Umbilical cord (tissue), 2 donors: Measurements from ENCODE around the gene CYBC1. TPM values are rescaled to one million over a fixed set of nuclear protein-coding genes. Genes with fewer than 3 reads are reported as not detected.
A peak's percentile ranks its signal among the peaks of the same experiment; 100 is the strongest.

ENCODE experiments used
- DNase-seq: peaks from one replicate; pipeline ENCODE4 v3.0.0-alpha.2; 2015; ENCODE audit warnings: low spot score
- total RNA-seq: library from RNA; depleted of rRNA; stranded (reverse); fragments of >200 nt; gene quantifications from one replicate; pipeline ENCODE4 v1.2.3, GENCODE V29; 2014; ENCODE audit warnings: low replicate concordance; ENCODE audit not compliant: insufficient read depth

CYBC1 gene
- 38.0 TPM for total RNA-seq

DNA sequence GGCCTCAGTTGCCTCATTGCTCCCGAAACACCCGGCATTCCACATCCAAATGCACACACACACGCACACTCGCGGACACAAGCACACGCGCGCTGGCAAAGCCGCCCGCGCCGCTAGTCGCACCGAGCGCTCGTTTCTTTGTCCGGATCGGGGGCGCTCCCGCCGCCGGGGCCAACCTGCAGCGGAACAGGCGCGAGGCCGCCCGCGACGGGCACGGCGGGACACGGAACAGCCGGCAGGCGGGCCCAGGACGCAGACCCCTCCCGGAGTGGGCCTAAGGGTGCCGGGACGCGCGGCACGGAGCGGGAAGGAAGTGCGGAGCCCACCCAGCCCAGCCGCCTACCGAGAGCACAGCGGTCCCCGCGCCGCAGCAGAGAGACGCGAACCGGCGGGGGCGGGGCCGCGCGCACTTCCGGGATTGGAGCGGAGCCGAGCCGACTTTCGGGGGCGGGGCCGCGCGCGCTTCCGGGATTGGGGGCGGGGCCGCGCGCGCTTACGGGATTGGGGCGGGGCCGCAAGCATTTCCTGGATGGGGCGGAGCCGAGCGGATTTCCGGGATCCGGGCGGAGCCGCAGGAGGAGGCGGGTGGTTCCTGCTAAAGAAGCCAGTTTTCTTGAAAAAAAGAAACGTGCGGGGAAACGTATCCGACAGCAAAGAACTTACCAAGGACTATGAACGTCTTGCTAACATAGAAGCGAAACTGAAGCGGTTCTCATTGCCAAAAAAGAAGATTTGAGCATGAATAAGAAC lies at the start of gene CYBC1:
CYBC1 (minus strand) TSS at position 396 of the 750 bp plus-strand sequence. CDS start 1,498 bp downstream, outside the sequence.
- peak; percentile 96 for DNase-seq

DNA sequence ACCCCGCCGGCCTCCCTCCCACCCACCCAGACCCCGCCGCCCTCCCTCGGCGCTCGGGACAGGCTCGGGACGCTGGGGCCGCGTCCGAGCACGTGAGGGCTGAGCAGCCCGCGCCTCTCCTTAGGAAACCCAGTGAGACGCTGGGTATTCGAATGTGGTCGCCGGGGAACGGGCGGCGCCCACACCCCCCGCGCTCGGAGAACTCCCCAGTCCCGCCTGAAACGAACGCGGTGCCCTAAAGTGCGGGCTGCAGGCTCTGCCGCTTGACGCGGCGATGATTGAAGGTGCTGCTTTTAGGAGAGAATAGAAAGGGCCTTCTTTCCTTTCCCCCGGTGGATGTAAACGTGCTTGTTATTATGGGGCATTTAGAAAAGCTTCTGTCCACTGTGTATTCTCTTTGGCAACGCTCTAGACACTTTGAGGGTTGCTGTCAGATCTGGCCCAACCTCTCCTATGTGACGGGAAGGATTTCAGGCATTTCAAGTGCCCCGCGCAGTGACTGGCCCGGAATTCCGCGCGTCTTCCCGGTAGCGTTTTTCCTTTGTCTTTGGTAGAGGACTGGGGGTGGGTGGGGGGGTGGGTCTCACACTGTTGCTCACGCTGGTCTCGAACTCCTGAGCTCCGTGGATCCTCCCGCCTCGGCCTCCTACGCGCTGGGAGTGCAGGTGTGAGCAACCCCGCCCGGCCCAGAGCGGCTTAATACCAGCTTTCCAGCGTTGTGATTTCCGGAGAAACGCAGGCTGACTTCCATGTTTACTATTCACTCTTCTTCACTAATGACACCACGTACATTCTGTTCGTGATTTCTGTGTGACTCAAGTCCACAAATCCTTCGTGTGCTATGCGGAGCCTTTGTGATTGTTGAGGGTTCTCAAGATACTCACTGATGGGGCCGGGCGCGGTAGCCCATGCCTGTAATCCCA lies 47.2 kb upstream of the CYBC1 start:
- DNase-seq = peak; percentile 36

DNA sequence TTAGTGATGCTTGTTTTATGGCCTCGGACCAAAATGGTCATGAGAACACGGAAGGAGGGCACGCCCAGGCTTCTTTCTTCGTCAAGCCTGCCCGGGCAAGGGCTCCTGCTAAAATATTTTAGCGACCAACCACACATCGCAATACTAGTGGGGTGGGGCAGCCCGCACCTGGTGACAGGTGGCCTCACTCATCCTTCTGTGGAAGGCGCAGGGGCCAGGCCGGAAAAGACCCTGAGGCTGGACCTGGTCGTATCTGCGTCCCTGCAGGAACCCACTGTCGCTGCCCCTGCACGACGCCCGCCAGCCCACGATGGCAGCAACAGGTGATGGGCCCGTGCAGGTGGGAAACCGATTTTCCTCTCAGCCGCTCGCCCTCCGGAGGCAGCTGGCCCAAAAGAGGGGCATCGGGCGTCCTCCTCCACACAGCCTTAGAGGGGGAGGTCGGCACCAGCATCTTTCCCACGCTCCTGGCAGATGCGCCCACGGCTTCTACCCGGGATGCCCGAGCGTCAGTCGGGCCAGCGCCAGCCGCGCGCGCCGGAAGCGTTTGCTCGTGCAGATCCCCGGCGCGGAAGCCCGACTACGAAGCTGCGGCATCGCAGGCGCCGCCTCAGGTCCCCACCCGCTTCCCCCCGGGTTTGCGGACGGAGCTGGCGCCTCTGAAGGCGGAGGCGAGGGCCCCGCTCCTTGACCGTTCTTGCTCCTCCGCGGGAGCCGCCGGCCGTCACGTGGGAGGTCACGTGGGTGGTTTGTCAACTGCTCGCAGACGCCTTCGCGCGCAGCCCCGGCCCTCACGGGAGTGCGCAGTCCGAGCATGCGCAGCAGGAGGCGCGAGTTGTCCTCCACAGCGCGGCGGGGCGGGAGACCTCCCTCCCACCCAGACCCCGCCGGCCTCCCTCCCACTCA lies 46.2 kb upstream of the CYBC1 start:
- DNase-seq = peak; percentile 98

DNA sequence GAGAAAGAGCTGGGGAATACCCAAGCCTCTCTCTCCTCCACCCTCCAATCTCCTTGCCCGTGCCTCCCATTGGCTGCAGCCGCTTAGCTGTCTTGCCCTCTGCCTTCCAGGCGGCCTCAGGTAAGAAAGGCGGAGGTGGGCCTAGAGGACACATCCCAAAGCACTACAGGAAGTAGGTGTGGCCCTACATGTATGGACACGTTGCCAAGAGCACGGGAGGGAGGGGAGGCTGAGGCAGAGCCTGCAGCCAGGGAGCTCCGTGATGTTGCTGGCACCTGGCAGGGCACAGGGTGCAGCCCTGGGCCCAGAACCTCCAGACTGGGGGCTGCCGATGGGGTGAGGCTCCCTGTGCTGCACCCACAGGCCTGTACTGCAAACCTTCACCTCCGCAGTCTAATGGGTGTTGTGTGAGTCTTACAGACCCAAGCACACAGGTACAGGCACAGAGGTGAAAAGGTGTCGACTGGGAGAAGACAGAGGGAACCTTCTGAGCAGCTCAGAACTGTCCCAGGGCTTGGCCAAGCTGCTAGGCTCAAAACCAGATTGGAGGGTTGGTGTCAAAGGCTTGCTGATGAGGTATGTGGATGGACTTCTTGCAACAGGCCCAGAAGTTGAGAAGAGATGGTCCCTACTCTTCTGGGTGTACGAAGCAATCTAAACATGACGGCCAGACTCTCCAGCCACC lies 45.4 kb upstream of the CYBC1 start:
- peak; percentile 50 for DNase-seq

DNA sequence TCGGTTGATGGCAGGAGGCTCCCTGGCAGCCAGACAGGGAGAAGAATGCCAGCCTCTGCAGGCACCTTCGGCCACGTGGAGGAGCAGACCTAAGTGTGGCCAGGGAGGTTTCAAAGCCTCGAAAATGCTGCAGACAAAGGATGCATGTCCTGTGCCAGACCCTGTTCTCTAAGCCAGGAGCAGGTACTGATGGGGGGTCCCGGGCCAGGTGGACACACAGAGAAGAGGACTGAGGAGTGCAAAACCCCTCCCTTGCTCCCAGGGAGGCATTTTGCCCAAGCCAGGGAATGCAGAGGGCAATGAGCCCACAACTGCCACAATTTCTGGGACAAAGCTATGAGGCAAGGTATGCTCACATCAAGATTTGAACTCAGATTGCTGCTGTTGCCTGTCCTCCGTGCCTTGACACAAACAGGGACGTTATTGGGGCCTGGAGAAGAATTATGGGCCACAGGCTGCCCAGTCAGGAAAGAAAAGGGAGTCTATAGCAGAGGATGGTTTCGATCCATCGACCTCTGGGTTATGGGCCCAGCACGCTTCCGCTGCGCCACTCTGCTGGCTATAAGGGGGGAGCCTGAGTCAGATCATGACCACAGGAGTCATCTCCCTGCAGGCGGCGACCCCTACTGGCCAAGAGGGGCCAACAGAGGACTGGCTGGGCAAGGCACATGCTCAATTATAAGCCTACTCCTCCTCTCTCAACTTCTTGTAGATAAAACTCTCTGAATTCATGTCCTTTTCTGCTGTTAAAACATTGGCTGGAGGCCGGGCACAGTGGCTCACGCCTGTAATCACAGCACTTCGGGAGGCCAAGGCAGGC lies 43.9 kb upstream of the CYBC1 start:
- DNase-seq = peak; percentile 86

DNA sequence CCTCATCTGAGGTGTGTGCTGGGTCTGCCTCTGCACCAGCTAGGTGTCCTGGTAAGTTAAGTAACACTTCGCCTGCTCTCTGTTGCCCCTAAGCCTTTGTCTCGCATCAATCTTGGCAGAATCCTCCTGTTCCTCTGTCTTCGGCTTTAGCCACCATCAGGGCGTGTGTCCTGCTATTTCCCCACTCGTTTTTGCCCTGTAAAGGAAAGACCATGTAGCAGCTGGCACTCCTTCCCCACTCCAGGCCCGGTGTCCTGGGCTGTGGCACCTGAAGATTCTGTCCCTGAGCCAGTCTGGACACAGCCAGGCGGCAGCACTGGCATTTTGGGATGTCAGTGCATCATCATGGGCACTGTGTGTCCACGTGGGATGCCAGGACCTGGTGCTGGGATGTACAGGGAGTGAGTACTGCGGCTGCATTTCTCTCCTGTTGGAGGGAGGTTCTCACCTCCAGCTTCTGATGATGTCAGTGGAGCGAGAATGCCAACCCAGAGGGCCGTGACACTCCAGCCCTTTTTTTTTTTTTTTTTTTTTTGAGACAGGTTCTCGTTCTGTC lies 42.8 kb upstream of the CYBC1 start:
- no peak for DNase-seq

DNA sequence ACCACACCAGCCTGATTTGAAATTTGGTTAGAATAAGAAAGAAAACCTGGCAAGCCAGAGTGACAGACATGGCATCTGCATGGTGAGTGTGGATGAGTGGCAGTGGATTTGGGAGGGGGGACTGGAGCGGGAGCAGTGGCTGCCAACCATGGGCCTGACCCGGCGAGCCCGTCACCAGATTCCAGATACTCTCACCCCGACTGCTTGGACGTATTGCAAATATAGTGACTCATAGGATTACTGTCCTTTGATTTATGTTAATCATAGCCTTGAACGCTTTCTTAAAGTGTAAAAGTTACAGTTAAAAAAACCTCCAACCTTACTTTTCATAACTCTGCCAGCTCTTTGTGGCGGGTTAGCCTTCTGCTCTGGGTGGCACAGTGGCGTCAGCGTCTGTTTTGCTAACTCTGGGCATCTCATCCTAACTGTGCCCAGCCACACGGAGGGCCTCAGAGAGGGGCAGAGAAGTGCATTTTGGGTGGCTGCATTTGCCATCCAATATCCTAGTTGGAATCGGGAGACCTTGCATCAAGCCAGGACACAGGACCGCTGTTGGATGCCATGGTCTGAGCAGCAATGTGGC lies 42.2 kb upstream of the CYBC1 start:
- peak; percentile 55 for DNase-seq

DNA sequence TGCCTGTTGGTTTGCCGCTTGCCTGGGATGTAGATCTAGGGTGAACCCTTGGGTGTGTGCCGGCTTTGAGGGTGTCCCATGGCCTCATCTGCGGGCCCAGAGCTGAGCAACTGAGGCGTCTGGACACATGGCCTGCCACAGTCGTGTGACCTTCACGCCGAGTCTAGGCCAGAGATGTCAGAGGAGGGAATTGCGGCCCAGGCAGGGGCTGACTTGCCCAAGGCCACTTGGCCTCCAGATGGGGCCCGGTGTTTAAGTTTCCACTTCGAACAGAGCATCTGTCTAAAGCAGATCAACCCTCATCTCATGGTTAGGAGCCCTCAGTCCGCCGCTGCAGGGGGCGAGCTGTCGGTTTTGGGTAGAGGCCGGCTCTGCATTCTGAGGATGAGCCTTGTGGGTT lies 41.0 kb upstream of the CYBC1 start:
- DNase-seq = no peak

DNA sequence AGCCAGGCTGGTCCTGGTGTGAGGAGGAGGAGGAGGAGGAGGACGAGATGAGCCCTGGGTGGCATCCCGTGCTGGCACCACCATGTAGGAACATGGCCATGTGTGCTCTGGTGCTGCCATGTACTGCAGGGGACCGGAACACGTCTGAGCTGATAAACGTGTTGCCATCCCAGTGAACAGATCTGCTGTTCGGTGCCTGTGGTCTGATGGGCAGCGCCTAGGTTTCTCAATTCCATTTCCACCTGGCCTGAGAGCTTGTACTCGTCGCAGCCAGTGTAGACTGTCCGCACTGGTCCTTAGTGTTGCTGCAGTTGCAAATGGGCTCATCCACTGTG lies 40.6 kb upstream of the CYBC1 start:
- no peak for DNase-seq

DNA sequence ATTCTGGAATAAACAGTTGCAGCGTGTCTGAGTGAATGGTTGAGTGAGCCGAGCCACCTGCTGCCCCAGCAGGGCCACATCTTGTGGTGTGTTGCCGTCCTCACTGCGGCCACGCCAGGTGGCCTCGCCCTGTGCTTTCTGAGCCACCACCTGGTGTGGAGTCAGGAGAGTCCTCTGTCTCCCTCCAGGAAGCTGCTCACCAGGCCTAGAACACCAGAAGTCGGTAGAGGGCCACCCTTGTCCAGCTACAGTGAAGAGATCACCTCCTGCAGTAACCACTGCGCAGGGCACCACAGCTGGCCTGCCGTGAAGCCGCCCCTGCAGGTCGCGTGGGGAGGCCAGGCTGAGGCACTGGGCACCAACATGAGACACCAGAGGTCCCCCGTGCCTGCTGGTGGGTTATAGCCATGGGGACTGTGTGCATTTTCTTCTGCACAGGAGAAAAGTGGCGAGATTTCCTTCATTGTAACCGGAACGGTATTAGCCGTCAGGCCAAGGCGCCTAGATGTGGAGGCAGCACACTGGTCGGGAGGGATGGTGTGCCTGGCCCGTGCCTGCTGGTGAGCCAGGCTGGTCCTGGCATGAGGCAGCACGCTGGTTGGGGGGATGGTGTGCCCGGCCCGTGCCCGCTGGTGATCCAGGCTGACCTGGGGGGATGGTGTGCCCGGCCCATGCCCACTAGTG lies 40.1 kb upstream of the CYBC1 start:
- no peak for DNase-seq

DNA sequence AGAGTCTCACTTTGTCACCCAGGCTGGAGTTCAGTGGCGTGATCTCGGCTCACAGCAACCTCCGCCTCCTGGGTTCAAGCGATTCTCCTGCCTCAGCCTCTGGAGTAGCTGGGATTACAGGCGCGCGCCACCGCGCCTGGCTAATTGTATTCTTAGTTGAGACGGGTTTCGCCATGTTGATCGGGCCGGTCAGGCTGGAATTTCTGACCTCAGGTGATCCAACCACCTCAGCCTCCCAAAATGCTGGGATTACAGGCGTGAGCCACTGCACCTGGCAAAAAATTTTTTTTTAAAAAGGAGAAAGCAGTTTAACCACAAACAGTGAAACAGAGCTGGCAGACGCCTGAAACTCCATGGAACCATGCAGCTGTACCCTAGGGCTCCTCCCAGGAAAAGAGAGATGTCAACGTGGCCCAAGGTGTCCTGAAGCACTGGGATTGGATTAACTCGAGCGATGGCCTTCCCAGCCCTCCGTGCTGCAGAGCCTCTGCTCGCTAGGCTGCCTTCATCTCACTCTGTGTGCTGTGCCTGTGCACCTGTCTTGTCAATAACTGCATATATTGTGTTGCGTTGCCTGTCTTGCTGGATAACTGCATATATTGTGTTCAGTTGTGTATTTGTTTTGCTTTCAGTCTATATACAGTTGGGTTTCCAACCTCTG lies 39.4 kb upstream of the CYBC1 start:
- no peak for DNase-seq

DNA sequence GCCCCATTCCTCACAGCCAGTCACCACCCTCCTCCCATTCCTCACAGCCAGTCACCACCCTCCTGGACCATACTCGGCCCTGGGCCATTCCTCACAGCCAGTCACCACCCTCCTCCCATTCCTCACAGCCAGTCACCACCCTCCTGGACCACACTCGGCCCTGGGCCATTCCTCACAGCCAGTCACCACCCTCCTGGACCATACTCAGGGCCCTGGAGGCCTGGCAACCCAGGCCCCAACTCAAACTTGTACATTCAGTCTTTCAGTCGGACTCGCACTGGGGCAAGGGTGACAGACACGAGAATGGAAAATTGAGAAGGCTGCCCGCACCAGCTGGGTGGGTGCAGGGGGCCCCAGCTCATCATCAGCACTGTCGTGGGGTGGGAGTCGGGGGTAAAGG lies 38.6 kb upstream of the CYBC1 start:
- peak; percentile 77 for DNase-seq

DNA sequence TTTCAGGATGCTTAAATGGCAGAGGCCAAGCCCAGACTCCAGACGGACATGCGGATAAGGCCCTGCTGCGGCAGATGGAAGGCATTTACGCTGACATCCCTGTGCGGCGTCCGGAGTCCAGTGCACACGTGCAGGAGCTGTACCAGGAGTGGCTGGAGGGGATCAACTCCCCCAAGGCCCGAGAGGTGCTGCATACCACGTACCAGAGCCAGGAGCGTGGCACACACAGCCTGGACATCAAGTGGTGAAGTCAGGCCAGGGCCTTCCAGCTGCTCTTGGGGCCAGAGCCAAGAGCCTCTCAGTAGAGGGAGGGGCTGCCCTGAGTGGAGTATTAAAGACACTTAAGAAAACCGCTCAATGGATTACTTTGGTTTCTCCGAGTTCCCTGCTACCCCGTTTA lies 37.4 kb upstream of the CYBC1 start:
- peak; percentile 74 for DNase-seq

DNA sequence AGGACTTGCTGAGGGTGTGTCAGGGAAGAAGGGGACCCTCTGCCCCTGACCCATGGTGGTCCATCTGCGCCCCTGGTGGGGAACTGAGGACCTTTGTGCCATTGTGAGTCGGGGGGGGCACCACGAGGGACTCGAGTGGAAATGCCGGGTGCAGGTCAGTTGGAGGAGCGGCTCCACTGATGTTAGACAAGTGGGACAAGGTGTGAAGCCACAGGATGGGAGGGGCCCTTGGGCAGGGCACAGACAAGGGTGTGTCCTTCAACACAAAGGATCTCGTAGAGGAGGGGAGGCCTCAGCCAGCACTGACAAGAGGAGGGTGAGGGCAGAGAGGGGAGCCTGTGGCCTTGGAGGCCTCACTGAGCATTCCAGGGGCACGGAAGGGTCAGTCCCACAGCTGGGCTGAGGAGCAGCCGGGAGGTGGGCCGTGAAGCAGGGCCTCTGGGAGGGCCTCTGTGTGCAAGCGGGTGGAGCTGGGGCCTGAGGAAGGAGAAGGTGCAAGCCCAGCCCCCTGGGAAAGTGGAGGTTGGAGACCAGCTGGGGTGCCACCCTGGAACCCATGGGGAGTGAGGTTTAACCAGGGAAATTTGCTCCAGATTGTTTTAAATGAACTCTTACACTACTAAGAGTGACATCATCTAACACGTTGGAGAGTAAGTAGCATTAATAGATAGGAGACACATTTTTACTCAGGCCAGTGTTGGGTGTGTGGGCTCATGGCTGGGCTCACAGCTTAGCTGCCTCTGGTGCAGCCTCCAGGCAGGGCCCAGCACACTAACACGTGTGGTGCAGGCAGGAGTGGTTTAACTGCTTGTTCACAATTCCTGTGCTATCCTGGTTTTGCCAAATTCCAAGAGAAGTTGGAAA lies 35.9 kb upstream of the CYBC1 start:
- DNase-seq = peak; percentile 59

DNA sequence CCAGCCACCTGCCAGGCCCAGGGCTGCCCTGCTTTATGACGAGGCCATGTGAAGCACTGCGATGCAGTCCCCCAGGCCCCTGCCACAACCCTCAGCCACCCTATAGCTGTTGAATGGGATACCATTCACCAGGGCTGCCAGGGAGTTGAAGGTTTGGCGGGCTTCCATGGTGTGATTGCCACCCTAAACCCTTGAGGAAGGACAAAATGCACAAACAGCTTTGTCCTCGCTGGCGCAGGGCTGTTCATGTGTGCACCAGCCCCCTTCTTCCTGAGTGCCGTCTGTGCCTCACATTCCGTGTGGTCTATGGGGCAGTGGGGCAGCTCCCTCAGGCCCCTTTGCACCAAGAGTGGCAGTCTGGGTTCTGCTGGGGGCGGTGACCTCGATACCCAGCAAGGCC lies 33.3 kb upstream of the CYBC1 start:
- no peak for DNase-seq

DNA sequence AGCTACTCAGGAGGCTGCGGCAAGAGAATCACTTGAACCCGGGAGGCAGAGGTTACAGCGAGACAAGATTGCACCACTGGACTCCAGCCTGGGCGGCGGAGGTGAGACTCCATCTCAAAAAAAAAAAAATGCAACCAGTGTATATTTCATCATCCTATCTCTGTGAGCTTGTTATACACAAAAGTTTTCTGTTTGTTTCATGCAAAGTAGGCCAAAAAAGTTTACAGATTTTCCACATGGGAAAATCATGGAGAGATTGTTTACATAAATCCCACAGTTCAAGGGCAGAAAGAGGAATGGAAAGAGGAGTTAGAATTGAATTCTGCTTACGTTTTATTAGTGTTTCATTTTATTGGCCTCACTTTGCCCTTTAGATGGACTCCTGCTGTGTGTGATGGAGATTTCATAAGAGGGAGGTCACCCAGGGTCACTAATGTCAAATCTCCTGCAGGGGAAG lies 32.7 kb upstream of the CYBC1 start:
- no peak for DNase-seq

DNA sequence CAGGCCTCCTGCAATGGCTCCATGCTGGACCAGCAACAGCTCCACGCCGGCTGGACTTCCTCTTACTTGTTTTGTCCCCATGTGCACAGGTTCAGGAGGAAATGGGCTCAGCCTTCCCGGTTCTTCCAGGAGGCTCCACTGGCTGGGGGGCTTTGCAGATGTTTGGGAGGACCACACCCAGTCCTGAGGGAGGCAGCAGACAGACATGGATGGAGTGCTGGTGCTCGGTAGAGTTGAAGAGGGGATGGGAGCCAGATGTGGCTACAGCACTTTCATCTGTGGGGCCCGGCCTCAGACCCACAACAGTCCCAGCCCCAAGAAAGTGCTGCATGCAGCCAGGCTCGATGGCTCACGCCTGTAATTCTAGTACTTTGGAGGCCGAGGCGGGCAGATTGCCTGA lies 29.8 kb upstream of the CYBC1 start:
- DNase-seq = no peak
